Nephron progenitor cell (in vitro differentiated cells): ENCODE measurements around the gene FAM13A.
A peak's percentile ranks its signal among the peaks of the same experiment; 100 is the strongest.

Experiments
- DNase-seq: peaks from one replicate; pipeline ENCODE4 v3.0.0; 2021
- H3K27ac Mint-ChIP-seq: 2 replicates; pipeline ENCODE4 v1.8.0; 2021; ENCODE audit warnings: mild to moderate bottlenecking, moderate library complexity, mixed read lengths
- H3K27me3 Mint-ChIP-seq: 2 replicates; pipeline ENCODE4 v1.8.0; 2021; ENCODE audit warnings: mild to moderate bottlenecking, low read depth, mixed read lengths; ENCODE audit not compliant: poor library complexity
- H3K36me3 Mint-ChIP-seq: 2 replicates; pipeline ENCODE4 v1.8.0; 2021; ENCODE audit warnings: low read depth, mixed read lengths
- H3K4me1 Mint-ChIP-seq: 2 replicates; pipeline ENCODE4 v1.8.0; 2021; ENCODE audit warnings: mixed read lengths
- H3K4me3 Mint-ChIP-seq: 2 replicates; pipeline ENCODE4 v1.8.0; 2021; ENCODE audit warnings: mild to moderate bottlenecking, moderate library complexity, mixed read lengths
- H3K9me3 Mint-ChIP-seq: 2 replicates; pipeline ENCODE4 v1.8.0; 2021; ENCODE audit warnings: mild to moderate bottlenecking, moderate library complexity, mixed read lengths
- TF ChIP-seq, protein P1 (sequence below): fragments of 200-600 bp; sonication (generic); IDR thresholded peaks from 2 replicates; pipeline ENCODE4 v1.5.0; 2021; ENCODE audit warnings: antibody characterized with exemption

FAM13A gene

DNA sequence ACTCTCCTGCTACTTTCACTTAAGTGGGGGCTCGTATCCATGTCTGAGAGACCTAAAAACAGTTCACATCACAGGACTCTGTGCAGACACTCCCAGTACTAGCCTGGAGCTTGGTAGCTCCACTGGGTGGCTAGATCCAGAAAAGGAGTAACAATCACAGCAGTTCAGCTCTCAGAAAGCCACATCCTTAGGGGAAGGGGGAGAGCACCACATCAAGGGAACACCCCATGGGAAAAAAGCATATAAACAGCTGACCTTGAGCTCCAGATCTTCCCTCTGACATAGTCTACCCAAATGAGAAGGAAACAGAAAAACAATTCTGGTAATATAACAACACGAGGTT lies 175.8 kb downstream of the FAM13A start:
- Mint-ChIP-seq H3K4me1 (peaks cover 23% of the 10 kb centered on the region), H3K27me3 (peaks cover 2% of the 10 kb centered on the region), H3K36me3 (peaks cover 60% of the 10 kb centered on the region), H3K4me3 (peak overlapping the region; percentile 1), H3K27ac (peak overlapping the region; percentile 96), H3K9me3 (peaks cover 60% of the 10 kb centered on the region)
- TF ChIP-seq, protein P1, sequence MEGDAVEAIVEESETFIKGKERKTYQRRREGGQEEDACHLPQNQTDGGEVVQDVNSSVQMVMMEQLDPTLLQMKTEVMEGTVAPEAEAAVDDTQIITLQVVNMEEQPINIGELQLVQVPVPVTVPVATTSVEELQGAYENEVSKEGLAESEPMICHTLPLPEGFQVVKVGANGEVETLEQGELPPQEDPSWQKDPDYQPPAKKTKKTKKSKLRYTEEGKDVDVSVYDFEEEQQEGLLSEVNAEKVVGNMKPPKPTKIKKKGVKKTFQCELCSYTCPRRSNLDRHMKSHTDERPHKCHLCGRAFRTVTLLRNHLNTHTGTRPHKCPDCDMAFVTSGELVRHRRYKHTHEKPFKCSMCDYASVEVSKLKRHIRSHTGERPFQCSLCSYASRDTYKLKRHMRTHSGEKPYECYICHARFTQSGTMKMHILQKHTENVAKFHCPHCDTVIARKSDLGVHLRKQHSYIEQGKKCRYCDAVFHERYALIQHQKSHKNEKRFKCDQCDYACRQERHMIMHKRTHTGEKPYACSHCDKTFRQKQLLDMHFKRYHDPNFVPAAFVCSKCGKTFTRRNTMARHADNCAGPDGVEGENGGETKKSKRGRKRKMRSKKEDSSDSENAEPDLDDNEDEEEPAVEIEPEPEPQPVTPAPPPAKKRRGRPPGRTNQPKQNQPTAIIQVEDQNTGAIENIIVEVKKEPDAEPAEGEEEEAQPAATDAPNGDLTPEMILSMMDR: no peak
- no peak for DNase-seq

DNA sequence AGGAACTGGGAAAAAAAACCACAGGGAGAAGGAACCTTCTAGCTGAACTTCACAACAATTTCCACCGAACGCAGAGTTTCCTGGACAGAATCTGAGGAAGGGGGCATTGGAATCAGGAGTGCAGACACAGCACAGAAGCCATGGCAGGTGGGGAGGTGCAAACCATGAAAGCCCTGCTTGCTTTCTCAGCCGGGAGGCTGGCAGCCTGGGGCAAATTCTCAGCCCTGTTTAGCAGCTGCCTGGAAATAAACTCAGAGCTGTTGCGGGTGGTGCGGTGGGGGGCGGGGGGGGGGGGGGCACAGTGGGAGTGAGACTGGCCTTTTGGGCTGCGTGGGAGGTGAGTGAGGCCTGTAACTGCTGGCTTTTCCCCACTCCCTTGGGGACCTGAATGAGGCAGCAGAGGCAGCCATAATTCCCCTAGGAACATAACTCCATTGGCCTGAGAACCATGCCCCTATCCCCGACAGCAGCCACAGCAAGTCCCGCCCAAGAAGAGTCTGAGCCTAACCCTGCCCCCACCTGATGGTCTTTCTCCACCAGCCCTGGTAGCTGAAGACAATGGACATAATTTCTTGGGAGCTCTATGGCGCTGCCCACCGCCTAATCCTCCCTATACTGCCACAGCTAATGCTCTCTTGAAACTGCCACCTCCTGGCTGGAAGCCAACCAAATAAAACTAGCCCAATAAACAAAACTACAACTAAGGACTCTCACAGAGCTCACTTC lies 176.3 kb downstream of the FAM13A start:
- peak; percentile 8 for DNase-seq
- peak overlapping the region; percentile 96 for H3K27ac Mint-ChIP-seq

DNA sequence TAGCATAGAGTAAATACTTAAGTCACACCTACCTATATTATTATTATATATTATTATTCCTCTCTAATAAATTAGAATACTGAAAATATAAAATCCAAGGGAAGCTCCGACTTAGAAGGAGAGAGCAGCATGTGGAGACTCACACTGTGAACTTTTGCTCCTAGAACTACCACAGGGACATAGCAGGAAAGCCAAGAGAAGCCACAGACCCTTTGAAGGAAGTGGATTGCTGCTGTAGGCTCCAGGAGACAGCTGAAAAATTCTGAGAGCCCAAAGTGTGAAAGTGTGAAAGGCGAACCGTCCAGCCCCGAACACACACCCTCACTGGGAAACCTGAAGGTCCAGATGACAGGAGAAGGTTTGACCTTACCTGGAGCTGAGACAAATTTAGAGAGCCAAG lies 177.0 kb downstream of the FAM13A start:
- TF ChIP-seq, protein P1: no peak
- peak overlapping the region; percentile 93 for H3K27ac Mint-ChIP-seq
- peaks cover 54% of the 10 kb centered on the region for H3K36me3 Mint-ChIP-seq
- DNase-seq: no peak
- H3K27me3 Mint-ChIP-seq: peaks cover 2% of the 10 kb centered on the region
- H3K9me3 Mint-ChIP-seq: peaks cover 58% of the 10 kb centered on the region
- H3K4me1 Mint-ChIP-seq: peaks cover 23% of the 10 kb centered on the region
- H3K4me3 Mint-ChIP-seq: peak overlapping the region; percentile 2

More for the DNA sequence above, 176.3 kb downstream of the FAM13A start:
- TF ChIP-seq, protein P1: no peak
- peak overlapping the region; percentile 2 for H3K4me3 Mint-ChIP-seq
- H3K27me3 Mint-ChIP-seq: peaks cover 2% of the 10 kb centered on the region
- peaks cover 58% of the 10 kb centered on the region for H3K9me3 Mint-ChIP-seq
- peaks cover 56% of the 10 kb centered on the region for H3K36me3 Mint-ChIP-seq
- peaks cover 23% of the 10 kb centered on the region for H3K4me1 Mint-ChIP-seq

GRCh38 chr4:88878642-88879041 lies 178.3 kb downstream of the FAM13A start:
- H3K36me3 Mint-ChIP-seq: peaks cover 55% of the 10 kb centered on the region
- H3K27ac Mint-ChIP-seq: no peak overlapping the region
- peaks cover 2% of the 10 kb centered on the region for H3K27me3 Mint-ChIP-seq
- H3K4me3 Mint-ChIP-seq: no peak overlapping the region
- peaks cover 58% of the 10 kb centered on the region for H3K9me3 Mint-ChIP-seq
- no peak for DNase-seq
- TF ChIP-seq, protein P1: no peak
- peaks cover 23% of the 10 kb centered on the region for H3K4me1 Mint-ChIP-seq

- no peak for DNase-seq
- TF ChIP-seq, protein P1: no peak
- Mint-ChIP-seq H3K4me3 (no peak overlapping the region), H3K27me3 (no peaks in the 10 kb centered on the region), H3K27ac (no peak overlapping the region), H3K9me3 (peaks cover 57% of the 10 kb centered on the region), H3K4me1 (no peaks in the 10 kb centered on the region), H3K36me3 (peaks cover 63% of the 10 kb centered on the region)
Measured at GRCh38 chr4:88870428-88870827, 186.6 kb downstream of the FAM13A start.

GRCh38 chr4:88868510-88868909 lies 188.5 kb downstream of the FAM13A start:
- TF ChIP-seq, protein P1: no peak
- Mint-ChIP-seq H3K36me3 (peaks cover 51% of the 10 kb centered on the region), H3K27me3 (no peaks in the 10 kb centered on the region), H3K4me1 (no peaks in the 10 kb centered on the region), H3K27ac (peak overlapping the region; percentile 2), H3K9me3 (peaks cover 38% of the 10 kb centered on the region), H3K4me3 (no peak overlapping the region)
- DNase-seq: no peak
